Activated naive CD8-positive, alpha-beta T cell (primary cell): ENCODE measurements around the gene RPRD1A.
"Not testable (repeated sequence)": the region's sequence is repeated elsewhere in the genome, so short reads cannot be mapped to it uniquely, and the experiment has no call there.

Experiments
- H3K27ac Mint-ChIP-seq: one replicate; pipeline ENCODE4 v1.8.0; 2021; ENCODE audit warnings: mixed read lengths
- H3K27me3 Mint-ChIP-seq: one replicate; pipeline ENCODE4 v1.8.0; 2021; ENCODE audit warnings: mixed read lengths
- H3K36me3 Mint-ChIP-seq: one replicate; pipeline ENCODE4 v1.8.0; 2021; ENCODE audit warnings: mixed read lengths
- H3K4me1 Mint-ChIP-seq: one replicate; pipeline ENCODE4 v1.8.0; 2021; ENCODE audit warnings: low read depth, mixed read lengths
- H3K4me3 Mint-ChIP-seq: one replicate; pipeline ENCODE4 v1.8.0; 2021; ENCODE audit warnings: mild to moderate bottlenecking, mixed read lengths
- H3K9me3 Mint-ChIP-seq: one replicate; pipeline ENCODE4 v1.8.0; 2021; ENCODE audit warnings: low read depth, mixed read lengths

RPRD1A gene

DNA sequence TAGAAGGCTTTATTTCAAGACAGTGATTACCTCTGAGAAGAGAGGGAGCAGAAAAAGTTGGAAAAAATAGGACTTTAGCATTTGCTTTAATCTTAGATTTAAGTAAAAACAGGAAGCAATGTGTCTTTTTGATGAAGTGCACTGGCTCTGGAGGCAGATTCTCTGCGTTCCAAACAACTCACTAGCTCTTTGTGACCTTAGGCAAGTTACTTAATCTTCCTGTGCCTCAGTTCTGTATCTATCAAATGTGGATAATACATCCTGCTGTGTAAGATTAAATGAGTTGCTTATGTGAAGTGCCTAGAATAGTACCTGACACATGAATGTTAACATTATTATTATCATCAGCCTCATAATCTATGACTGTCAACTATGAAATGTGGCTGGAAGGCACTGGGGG lies 42.3 kb downstream of the RPRD1A start:
- peaks cover 10% of the 10 kb centered on the region for H3K36me3 Mint-ChIP-seq
- H3K27ac Mint-ChIP-seq = peak overlapping the region; percentile 34
- H3K4me3 Mint-ChIP-seq = no peak overlapping the region
- H3K9me3 Mint-ChIP-seq = no peaks in the 10 kb centered on the region
- no peaks in the 10 kb centered on the region for H3K27me3 Mint-ChIP-seq
- H3K4me1 Mint-ChIP-seq = peaks cover 13% of the 10 kb centered on the region

DNA sequence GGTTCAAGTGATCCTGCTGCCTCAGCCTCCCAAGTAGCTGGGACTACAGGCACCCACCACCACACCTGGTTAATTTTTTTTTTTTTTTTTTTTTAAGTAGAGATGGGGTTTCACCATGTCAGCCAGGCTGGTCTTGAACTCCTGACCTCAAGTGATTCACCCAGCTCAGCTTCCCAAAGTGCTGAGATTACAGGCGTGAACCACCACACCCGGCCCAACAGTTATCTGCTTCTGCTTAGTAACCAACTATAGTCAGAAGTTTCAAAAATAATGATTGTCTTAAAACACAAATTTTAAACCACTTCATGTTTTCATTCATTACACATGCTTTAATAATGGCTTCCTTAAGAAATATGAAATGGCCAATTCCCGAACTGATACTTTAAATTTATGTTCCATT lies 43.1 kb downstream of the RPRD1A start:
- H3K4me3 Mint-ChIP-seq, H3K9me3 Mint-ChIP-seq, H3K27ac Mint-ChIP-seq: not testable (repeated sequence)

DNA sequence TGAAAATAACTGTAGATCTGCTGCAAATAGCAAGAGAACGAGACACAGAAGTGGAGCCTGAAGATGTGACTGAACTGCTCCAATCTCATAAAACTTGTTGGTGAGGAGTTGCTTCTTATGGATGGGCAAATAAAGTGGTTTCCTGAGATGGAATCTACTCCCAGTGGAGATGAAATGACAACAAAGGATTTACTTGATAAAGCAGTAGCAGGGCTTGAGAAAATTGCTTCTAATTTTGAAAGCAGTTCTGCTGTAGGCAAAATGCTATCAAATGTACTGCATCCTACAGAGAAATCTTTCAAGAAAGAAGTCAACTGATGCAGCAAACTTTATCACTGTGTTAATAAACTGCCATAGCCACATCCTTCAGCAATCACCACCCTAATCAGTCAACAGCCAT lies 44.0 kb downstream of the RPRD1A start:
- Mint-ChIP-seq H3K27ac (no peak overlapping the region), H3K27me3 (no peaks in the 10 kb centered on the region), H3K36me3 (peaks cover 10% of the 10 kb centered on the region), H3K4me1 (peaks cover 8% of the 10 kb centered on the region), H3K9me3 (no peaks in the 10 kb centered on the region), H3K4me3 (no peak overlapping the region)

More for the DNA sequence above, 43.1 kb downstream of the RPRD1A start:
- not testable (repeated sequence) for H3K27me3 Mint-ChIP-seq
- H3K36me3 Mint-ChIP-seq = peaks cover 10% of the 10 kb centered on the region
- H3K4me1 Mint-ChIP-seq = peaks cover 13% of the 10 kb centered on the region

DNA sequence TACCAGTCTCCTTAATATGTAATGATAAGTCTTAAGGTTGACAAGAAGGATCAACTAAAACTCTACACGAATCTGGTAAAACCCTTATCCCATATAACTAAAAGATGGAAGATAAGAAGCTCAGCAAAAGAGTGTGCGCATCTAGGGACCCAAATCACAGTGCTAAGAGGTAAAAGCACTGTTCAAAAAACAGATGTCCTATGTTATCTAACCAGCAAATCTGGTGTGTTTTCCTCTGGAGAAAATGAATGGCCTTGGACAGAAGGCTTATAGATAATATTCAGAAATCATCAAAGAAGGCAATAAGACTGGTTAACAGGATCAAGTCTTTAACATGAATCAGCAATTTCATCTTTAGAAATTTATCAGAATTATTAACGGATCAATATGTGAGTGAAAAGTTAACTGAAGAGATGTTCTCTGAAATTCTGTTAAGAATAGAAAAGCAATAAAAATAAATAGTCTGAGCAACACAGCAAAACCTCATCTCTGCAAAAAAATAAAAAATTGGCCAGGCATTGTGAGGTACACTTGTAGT lies 47.1 kb downstream of the RPRD1A start:
- Mint-ChIP-seq H3K27ac (no peak overlapping the region), H3K4me3 (no peak overlapping the region), H3K9me3 (no peaks in the 10 kb centered on the region), H3K36me3 (peaks cover 4% of the 10 kb centered on the region), H3K4me1 (peaks cover 3% of the 10 kb centered on the region), H3K27me3 (no peaks in the 10 kb centered on the region)

DNA sequence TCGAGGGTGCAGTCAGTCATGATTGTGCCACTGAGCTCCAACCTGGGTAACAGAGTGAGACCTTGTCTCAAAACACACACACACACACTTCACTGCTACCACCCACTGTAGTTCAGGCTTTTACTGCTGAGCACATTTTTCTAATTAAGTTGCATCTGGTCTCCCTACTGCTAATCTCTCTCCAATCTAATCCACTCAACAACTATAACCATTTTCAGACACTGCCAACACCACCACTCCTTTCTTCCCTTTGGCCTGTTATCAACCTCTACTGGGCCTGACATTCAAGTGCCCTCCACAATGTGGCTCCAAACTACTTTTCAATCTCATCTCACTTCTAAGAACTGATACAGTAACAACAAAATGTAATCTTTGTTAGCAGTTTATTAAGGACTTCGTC lies 50.1 kb downstream of the RPRD1A start:
- peak overlapping the region; percentile 31 for H3K27ac Mint-ChIP-seq
- no peaks in the 10 kb centered on the region for H3K36me3 Mint-ChIP-seq
- no peaks in the 10 kb centered on the region for H3K4me1 Mint-ChIP-seq
- no peaks in the 10 kb centered on the region for H3K27me3 Mint-ChIP-seq
- no peaks in the 10 kb centered on the region for H3K9me3 Mint-ChIP-seq
- no peak overlapping the region for H3K4me3 Mint-ChIP-seq

DNA sequence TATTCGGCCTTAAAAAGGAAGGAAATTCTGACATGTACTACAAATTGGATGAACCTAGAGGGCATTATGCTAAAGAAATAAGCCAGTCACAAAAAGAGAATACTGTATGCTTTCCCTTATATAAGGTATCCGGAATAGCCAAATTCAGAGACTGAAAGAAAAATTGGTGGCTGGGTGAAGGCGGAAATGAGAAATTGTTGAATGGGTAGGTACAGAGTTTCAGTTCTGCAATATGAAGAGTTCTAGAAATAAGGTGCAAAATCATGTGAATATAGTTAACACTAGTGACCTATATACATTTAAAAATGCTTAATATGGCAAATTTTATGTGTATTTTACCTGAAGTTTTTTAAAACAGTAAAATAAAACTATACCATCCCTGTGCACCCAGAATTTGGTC lies 51.7 kb downstream of the RPRD1A start:
- H3K27me3 Mint-ChIP-seq = no peaks in the 10 kb centered on the region
- no peak overlapping the region for H3K4me3 Mint-ChIP-seq
- no peaks in the 10 kb centered on the region for H3K4me1 Mint-ChIP-seq
- no peaks in the 10 kb centered on the region for H3K9me3 Mint-ChIP-seq
- no peaks in the 10 kb centered on the region for H3K36me3 Mint-ChIP-seq
- H3K27ac Mint-ChIP-seq = no peak overlapping the region

DNA sequence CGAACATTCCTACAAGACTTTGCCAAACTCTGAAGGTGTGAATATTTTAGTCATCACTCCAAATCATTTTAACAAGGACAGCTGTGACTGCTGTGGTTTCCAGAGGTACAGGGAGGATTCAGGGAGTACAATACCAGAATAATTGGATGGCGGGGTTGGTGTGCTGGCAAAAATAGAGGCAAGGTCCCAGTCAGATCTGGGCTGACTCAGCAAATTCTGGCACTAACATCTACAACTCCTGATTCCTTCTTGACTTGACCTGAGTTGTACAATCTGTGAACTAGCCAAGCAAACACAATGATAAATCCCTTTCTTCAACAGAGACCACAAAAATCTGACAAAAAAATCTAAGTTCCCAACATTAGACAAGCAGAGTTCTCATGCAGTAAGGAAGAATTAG lies 54.5 kb downstream of the RPRD1A start:
- no peak overlapping the region for H3K4me3 Mint-ChIP-seq
- H3K27ac Mint-ChIP-seq = no peak overlapping the region
- no peaks in the 10 kb centered on the region for H3K4me1 Mint-ChIP-seq
- no peaks in the 10 kb centered on the region for H3K9me3 Mint-ChIP-seq
- H3K27me3 Mint-ChIP-seq = no peaks in the 10 kb centered on the region
- H3K36me3 Mint-ChIP-seq = peaks cover 2% of the 10 kb centered on the region

DNA sequence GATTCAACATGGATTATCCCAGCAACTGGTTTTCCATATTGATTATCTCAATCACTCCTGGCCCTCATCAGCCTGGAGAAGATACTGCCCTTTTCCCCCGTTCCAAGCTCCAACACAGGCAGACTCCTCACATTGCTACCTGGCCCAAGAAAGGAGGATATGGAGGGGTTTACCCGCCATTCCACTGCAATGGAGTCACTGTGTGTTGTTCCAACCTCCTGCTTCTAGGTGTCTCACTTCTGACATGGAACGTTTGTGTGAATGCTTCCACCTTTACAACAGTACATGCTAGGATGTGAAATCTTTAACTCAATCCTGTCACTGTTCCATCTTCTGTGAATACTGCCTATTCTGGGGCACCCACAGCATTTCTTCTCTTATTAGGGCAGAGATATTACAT lies 58.1 kb downstream of the RPRD1A start:
- H3K4me3 Mint-ChIP-seq = no peak overlapping the region
- peaks cover 2% of the 10 kb centered on the region for H3K36me3 Mint-ChIP-seq
- H3K27ac Mint-ChIP-seq = no peak overlapping the region
- H3K27me3 Mint-ChIP-seq = no peaks in the 10 kb centered on the region
- no peaks in the 10 kb centered on the region for H3K9me3 Mint-ChIP-seq
- no peaks in the 10 kb centered on the region for H3K4me1 Mint-ChIP-seq

DNA sequence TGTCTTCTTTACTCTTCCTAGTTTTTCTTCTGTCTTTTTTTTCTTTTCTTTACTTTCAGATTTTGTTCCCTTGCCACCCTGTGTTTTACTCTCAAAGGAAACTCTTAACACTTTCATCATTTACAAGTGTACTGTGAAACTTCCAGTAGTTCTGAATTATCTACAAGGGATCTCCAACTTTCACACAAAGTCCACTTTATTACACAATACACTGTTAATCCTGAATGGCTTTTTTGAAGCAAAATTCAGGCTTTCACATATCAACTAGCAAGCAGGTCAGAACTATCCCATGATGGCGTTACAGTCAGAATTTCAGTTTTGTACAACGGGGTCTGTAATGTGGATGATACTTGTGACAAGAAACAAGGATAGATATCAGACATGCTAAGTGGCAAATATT lies 60.4 kb downstream of the RPRD1A start:
- H3K27me3 Mint-ChIP-seq = no peaks in the 10 kb centered on the region
- H3K4me3 Mint-ChIP-seq = no peak overlapping the region
- peaks cover 2% of the 10 kb centered on the region for H3K36me3 Mint-ChIP-seq
- H3K9me3 Mint-ChIP-seq = no peaks in the 10 kb centered on the region
- no peaks in the 10 kb centered on the region for H3K4me1 Mint-ChIP-seq
- H3K27ac Mint-ChIP-seq = no peak overlapping the region

DNA sequence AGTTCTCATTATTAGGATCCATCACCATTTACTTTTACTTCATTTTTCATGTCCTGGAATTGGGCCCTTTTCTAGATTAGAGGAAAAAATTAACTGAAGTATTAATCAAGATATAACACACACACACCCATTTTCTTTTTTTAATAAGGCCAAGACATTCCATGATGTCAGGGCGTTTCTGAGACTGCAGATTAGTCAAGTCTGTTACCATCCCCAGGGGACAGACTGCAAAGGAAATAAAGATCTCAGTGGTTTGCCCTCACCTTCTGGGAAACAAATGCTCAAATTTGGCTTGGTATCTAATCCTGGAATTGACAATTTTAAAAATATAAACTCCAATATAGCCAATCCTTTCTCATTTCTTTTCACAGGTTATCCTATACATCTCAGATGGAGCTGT lies 67.4 kb downstream of the RPRD1A start:
- no peaks in the 10 kb centered on the region for H3K27me3 Mint-ChIP-seq
- H3K27ac Mint-ChIP-seq = no peak overlapping the region
- no peaks in the 10 kb centered on the region for H3K9me3 Mint-ChIP-seq
- no peak overlapping the region for H3K4me3 Mint-ChIP-seq
- no peaks in the 10 kb centered on the region for H3K4me1 Mint-ChIP-seq
- H3K36me3 Mint-ChIP-seq = no peaks in the 10 kb centered on the region

DNA sequence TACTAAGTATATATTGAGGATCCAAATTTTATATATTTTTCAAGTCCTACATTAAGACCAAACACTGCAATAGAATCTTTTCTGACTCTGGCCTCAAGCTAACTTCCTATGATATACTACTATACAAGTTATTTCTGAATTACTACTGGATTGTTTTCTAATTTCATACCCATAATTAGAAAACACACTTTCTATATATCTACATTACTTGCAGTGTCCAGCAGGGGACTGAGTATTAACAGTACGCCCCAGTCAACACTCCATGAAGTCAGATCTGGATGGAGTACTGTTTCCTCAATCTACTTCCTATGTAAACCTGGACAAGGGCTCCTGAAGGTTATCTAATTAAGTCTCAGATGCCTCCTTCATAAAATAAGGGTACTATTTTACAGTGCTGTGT lies 68.4 kb downstream of the RPRD1A start:
- Mint-ChIP-seq H3K27me3 (no peaks in the 10 kb centered on the region), H3K36me3 (no peaks in the 10 kb centered on the region), H3K27ac (no peak overlapping the region), H3K4me3 (no peak overlapping the region), H3K9me3 (no peaks in the 10 kb centered on the region), H3K4me1 (no peaks in the 10 kb centered on the region)

DNA sequence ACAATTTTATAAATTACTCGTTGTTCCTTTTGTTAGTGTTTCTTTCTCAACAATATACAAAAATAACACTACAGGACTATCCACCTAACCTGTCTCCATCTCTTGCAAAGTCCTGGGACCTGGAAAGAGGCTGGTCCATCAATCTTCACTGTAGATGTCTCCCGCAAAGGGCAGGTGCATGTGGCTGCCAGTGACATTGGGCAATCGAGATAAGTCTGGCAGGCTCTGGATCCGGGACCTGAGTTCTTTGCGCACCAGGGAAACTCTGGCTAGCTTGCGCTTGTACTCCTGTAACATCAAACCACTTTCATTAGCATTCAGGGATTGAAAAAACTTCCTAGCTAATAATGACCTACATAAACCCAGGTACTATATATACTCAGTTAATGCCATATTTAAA lies 74.3 kb downstream of the RPRD1A start:
- H3K9me3 Mint-ChIP-seq = no peaks in the 10 kb centered on the region
- H3K4me1 Mint-ChIP-seq = no peaks in the 10 kb centered on the region
- H3K36me3 Mint-ChIP-seq = peaks cover 3% of the 10 kb centered on the region
- H3K27ac Mint-ChIP-seq = no peak overlapping the region
- no peaks in the 10 kb centered on the region for H3K27me3 Mint-ChIP-seq
- no peak overlapping the region for H3K4me3 Mint-ChIP-seq

DNA sequence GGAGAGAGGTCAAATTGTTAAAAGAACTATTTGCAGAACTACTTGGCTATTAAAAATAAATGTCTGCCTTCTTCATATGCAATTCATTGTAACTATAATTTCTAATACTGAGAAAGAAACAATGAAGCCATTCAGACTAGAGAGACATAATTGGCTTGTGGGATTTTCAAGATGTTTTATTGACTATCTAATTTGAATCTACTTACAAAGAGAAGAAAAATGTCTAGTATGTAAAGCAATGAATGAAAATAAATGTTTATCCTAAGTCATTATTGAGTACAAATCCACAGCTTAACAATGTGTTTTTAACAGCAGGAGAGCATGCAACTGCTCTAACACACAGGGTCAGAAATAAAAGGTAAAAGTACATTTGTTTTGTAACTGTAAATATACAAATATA lies 75.7 kb downstream of the RPRD1A start:
- Mint-ChIP-seq H3K27me3 (no peaks in the 10 kb centered on the region), H3K36me3 (peaks cover 8% of the 10 kb centered on the region), H3K27ac (no peak overlapping the region), H3K4me1 (no peaks in the 10 kb centered on the region), H3K9me3 (no peaks in the 10 kb centered on the region), H3K4me3 (no peak overlapping the region)

DNA sequence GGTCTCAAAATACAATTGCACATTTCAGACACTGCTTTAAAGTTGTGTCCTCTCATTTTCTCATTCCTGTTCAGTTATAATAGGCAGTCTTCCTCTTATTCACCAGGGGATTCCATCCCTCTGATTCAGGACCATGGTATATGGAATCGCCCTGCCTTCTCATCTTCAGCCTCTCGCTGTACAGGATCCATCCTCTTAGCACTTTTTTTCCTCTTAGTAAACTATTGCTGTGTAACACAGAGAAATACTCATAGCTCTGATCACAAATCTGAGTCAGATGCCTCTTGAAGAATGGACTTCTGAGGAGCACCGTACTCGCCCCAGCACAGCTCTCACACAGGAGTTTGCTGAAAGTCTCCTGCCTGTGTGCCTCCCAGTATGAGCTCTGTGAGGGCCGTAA lies 83.5 kb downstream of the RPRD1A start:
- Mint-ChIP-seq H3K36me3 (peaks cover 28% of the 10 kb centered on the region), H3K9me3 (peaks cover 12% of the 10 kb centered on the region), H3K27ac (no peak overlapping the region), H3K4me1 (no peaks in the 10 kb centered on the region), H3K4me3 (no peak overlapping the region), H3K27me3 (no peaks in the 10 kb centered on the region)

DNA sequence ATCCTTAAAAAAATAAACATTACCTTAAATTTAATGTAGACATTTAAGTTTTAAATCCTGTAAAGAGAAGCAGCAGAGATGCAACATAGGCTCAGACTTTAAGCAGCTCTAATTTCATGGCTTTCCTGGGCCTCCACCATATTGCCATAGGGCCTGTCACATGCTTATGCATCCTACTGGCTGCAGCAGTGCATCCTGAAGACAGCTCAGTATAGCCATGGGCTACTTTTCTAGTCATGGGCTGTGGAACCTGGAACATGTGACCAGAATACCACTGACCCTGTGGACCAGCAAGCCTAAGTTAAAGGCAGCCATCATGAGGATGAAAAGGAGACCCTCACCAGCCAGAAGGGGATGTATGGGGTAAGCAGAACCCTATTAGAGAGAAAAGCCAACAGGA lies 84.2 kb downstream of the RPRD1A start:
- H3K36me3 Mint-ChIP-seq = peaks cover 28% of the 10 kb centered on the region

DNA sequence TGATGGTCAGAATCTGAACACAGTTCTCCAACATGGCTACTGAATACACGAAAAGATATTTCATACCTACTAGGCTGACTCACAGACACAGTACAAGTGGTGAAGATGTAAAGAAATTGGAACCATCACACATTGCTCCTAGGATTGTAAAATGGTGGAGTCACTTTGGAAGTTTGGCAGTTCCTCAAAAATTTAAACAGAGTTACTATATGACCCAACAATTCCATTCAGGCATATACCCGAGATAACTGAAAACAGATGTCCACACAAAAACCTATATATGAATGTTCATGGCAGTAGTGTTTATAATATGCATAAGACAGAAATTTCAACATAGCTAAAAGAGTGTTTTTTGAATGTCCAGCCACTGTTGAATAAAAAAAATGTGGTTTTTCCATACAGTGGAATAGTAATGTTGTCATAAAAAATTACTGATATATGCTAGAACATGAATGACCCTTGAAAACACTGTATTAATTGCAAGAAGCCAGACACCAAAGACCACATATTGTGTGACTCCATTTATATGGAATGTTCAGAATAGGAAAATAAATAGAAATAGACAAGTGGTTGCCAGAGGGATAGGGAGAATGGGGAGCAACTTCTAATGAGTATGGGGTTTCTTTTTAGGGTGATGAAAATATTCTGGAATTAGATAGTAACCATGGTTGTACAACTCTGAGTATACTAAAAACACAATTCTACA lies 84.8 kb downstream of the RPRD1A start:
- Mint-ChIP-seq H3K4me3 (no peak overlapping the region), H3K36me3 (peaks cover 32% of the 10 kb centered on the region), H3K4me1 (no peaks in the 10 kb centered on the region), H3K27ac (no peak overlapping the region), H3K27me3 (no peaks in the 10 kb centered on the region), H3K9me3 (peaks cover 12% of the 10 kb centered on the region)

More for the DNA sequence above, 84.2 kb downstream of the RPRD1A start:
- H3K4me1 Mint-ChIP-seq = no peaks in the 10 kb centered on the region
- H3K27ac Mint-ChIP-seq = no peak overlapping the region
- H3K4me3 Mint-ChIP-seq = no peak overlapping the region
- H3K27me3 Mint-ChIP-seq = no peaks in the 10 kb centered on the region
- peaks cover 12% of the 10 kb centered on the region for H3K9me3 Mint-ChIP-seq
